ENCODE results near the gene SLC22A23. TPM values are rescaled to one million over a fixed set of nuclear protein-coding genes. Genes with fewer than 3 reads are reported as not detected.
A peak's percentile ranks its signal among the peaks of the same experiment; 100 is the strongest.

Gene SLC22A23
- total RNA-seq, 1 experiment from 2014 or later, result 6.8 TPM

DNA sequence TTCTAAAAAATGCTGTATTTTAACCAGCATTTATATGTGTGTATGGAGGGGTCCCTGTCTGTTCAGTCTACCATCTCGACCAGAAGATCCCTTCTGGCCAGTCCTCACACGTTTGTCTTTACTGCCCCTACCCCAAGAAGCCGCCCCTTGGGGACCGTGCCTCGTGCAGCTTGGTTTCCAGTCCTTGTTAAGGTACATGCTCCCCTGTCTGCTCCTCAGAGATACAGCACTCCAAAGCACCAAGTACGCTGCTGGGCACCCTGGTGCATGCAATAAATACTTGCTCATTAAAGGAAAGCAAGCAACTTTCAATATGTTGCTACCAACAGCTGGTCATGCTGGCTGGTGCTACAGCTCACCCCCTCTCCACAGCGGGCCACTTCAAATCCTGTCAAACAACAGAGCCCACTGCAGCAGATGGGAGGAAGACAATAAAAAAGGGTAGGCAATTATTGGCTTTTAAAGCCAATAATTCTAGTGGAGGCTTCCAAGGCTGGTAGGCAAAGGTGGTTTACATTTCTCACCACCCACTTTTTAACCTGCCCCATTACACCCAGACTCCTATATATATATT, 136.5 kb downstream of the SLC22A23 start:
- DNase-seq, result no peak
- no peak overlapping the region for H4K5ac ChIP-seq (ENCODE audit: insufficient read length, low read depth, low read length)
- no peak overlapping the region for H2BK15ac ChIP-seq (ENCODE audit: low read depth, low read length)
- no peaks in the 10 kb centered on the region for H3K9me3 ChIP-seq (ENCODE audit: control insufficient read depth, low read depth, low read length)
- TF ChIP-seq, protein P1, sequence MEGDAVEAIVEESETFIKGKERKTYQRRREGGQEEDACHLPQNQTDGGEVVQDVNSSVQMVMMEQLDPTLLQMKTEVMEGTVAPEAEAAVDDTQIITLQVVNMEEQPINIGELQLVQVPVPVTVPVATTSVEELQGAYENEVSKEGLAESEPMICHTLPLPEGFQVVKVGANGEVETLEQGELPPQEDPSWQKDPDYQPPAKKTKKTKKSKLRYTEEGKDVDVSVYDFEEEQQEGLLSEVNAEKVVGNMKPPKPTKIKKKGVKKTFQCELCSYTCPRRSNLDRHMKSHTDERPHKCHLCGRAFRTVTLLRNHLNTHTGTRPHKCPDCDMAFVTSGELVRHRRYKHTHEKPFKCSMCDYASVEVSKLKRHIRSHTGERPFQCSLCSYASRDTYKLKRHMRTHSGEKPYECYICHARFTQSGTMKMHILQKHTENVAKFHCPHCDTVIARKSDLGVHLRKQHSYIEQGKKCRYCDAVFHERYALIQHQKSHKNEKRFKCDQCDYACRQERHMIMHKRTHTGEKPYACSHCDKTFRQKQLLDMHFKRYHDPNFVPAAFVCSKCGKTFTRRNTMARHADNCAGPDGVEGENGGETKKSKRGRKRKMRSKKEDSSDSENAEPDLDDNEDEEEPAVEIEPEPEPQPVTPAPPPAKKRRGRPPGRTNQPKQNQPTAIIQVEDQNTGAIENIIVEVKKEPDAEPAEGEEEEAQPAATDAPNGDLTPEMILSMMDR (conservative IDR thresholded peaks at IDR 0.05), result no peak
- no peak overlapping the region for H2BK20ac ChIP-seq (ENCODE audit: low read depth, low read length, poor library complexity, severe bottlenecking)
- H3K9ac ChIP-seq (ENCODE audit: extremely low read depth, insufficient read length, low read length), result no peak overlapping the region
- H3K79me2 ChIP-seq (ENCODE audit: insufficient read depth, low read length), result no peaks in the 10 kb centered on the region; the same call in 1 of the 2 replicates
- no peaks in the 10 kb centered on the region for H3K23me2 ChIP-seq (ENCODE audit: insufficient read length, low read depth, low read length, poor library complexity, severe bottlenecking)
- H3K9me3 Mint-ChIP-seq, result no peaks in the 10 kb centered on the region
- no peak overlapping the region for H2AFZ ChIP-seq (ENCODE audit: low read length)
- H3K4ac ChIP-seq (ENCODE audit: low read depth, low read length), result no peak overlapping the region
- H3K79me1 ChIP-seq (ENCODE audit: insufficient read depth, low read depth, low read length, poor library complexity, severe bottlenecking), result no peaks in the 10 kb centered on the region
- no peaks in the 10 kb centered on the region; the same call in 1 of the 2 replicates for H3K27me3 Mint-ChIP-seq (ENCODE audit: low read depth)
- H3T11ph ChIP-seq (ENCODE audit: low read length), result no peak overlapping the region
- H3K4me2 ChIP-seq (ENCODE audit: insufficient read depth, insufficient read length, low read length), result no peak overlapping the region
- no peak overlapping the region for H3K23ac ChIP-seq (ENCODE audit: insufficient read length, low read depth, low read length)
- peaks cover 0 to 17% (median 0%) of the 10 kb centered on the region in 3 experiments; a peak in 2 of 7 replicates for H3K36me3 Mint-ChIP-seq (ENCODE audit: insufficient read depth in 1 of 3, low read depth in 3 of 3)
- H3K4me1 Mint-ChIP-seq, result peaks cover 4 to 6% of the 10 kb centered on the region in 2 experiments; a peak in 3 of 4 replicates
- no peak overlapping the region for H4K91ac ChIP-seq (ENCODE audit: insufficient read length, low read depth, low read length)
- H3K27ac ChIP-seq (ENCODE audit: insufficient read length, low read depth, low read length), result no peak overlapping the region
- H3K18ac ChIP-seq (ENCODE audit: insufficient read length, low read depth, low read length), result no peak overlapping the region
- no peak overlapping the region for H2AK5ac ChIP-seq (ENCODE audit: insufficient read length, low read length)
- no peak overlapping the region for H3K4me3 Mint-ChIP-seq
- H3K27ac Mint-ChIP-seq, result peak overlapping the region in 1 of 3 experiments; percentile 21; a peak in 1 of 7 replicates
- H4K20me1 ChIP-seq (ENCODE audit: control insufficient read depth, insufficient read depth, insufficient read length), result no peaks in the 10 kb centered on the region
- no peak overlapping the region for H2BK120ac ChIP-seq (ENCODE audit: low read depth, low read length, poor library complexity, severe bottlenecking)
- H3K14ac ChIP-seq (ENCODE audit: insufficient read depth, low read length), result no peak overlapping the region
- no peak overlapping the region for H2BK5ac ChIP-seq (ENCODE audit: insufficient read length, low read length)
- H3K4me1 ChIP-seq (ENCODE audit: insufficient read depth, low read length), result no peaks in the 10 kb centered on the region
- no peak overlapping the region for H3K56ac ChIP-seq (ENCODE audit: insufficient read length, low read depth, low read length)
- H4K8ac ChIP-seq (replicated peaks; ENCODE audit: insufficient read length, low read depth, low read length), result no peak overlapping the region
- H3K27me3 ChIP-seq (ENCODE audit: insufficient read depth, low read length), result no peaks in the 10 kb centered on the region
- WGBS (ENCODE audit: extremely low coverage, insufficient read length, low lambda C conversion rate), result no CpG with 5 or more reads among the region's 7 CpGs
- no peak overlapping the region for H2BK12ac ChIP-seq (ENCODE audit: insufficient read length, low read depth, low read length)
